ENCODE measurements around the gene MLPH. TPM values are rescaled to one million over a fixed set of nuclear protein-coding genes. Genes with fewer than 3 reads are reported as not detected.

Gene MLPH
- total RNA-seq, 2 experiments from 2014 or later, result not detected

- no peak for TF ChIP-seq CTCF (IDR thresholded peaks at IDR 0.05)
- ChIA-PET POLR2A (no interaction called here), CTCF (interaction anchor here (0.8 to 1.8 kb wide), 4 partner anchors 13 to 84 kb away, joined by 3 to 5 read pairs (median 3); no protein-coding TSS in a partner anchor)
- Mint-ChIP-seq H3K36me3 (ENCODE audit: low read depth) (peaks cover 5% of the 10 kb centered on the region), H3K4me1 (ENCODE audit: low read depth) (no peaks in the 10 kb centered on the region), H3K9me3 (peaks cover 24% of the 10 kb centered on the region), H3K27ac (no peak overlapping the region), H3K27me3 (peaks cover 45% of the 10 kb centered on the region), H3K4me3 (no peak overlapping the region)
- intact Hi-C loops (cut with micrococcal nuclease), result no loop called here
- ATAC-seq (no peak), DNase-seq (no peak)
Observed at GRCh38 chr2:237488295-237488694, 1.2 kb downstream of the MLPH start.

- ChIA-PET CTCF (interaction anchor here (0.6 to 1.8 kb wide), 4 partner anchors 18 to 83 kb away, joined by 3 to 5 read pairs (median 4); no protein-coding TSS in a partner anchor), POLR2A (no interaction called here)
- DNase-seq, result no peak
- Mint-ChIP-seq H3K4me1 (ENCODE audit: low read depth) (no peaks in the 10 kb centered on the region), H3K27me3 (peaks cover 43% of the 10 kb centered on the region), H3K4me3 (no peak overlapping the region), H3K9me3 (peaks cover 24% of the 10 kb centered on the region), H3K36me3 (ENCODE audit: low read depth) (peaks cover 5% of the 10 kb centered on the region), H3K27ac (no peak overlapping the region)
- intact Hi-C loops (cut with micrococcal nuclease), result no loop called here
- no peak for TF ChIP-seq CTCF (IDR thresholded peaks at IDR 0.05)
- no peak for ATAC-seq
Observed at GRCh38 chr2:237488901-237489860, 2.1 kb downstream of the MLPH start.

GRCh38 chr2:237490009-237490711, 3.1 kb downstream of the MLPH start:
- ATAC-seq, result no peak
- H3K27me3 Mint-ChIP-seq, result peaks cover 41% of the 10 kb centered on the region
- ChIA-PET CTCF (interaction anchor here (0.6 to 1.4 kb wide), 2 partner anchors 19 to 23 kb away, joined by 3 to 5 read pairs; no protein-coding TSS in a partner anchor), POLR2A (interaction anchor here (0.6 kb wide), 1 partner anchor 154 kb away, joined by 3 read pairs; no protein-coding TSS in a partner anchor)
- no peak overlapping the region for H3K27ac Mint-ChIP-seq
- peaks cover 5% of the 10 kb centered on the region for H3K36me3 Mint-ChIP-seq (ENCODE audit: low read depth)
- no peak overlapping the region for H3K4me3 Mint-ChIP-seq
- no peak for TF ChIP-seq CTCF (IDR thresholded peaks at IDR 0.05)
- intact Hi-C loops (cut with micrococcal nuclease), result no loop called here
- H3K9me3 Mint-ChIP-seq, result peaks cover 24% of the 10 kb centered on the region
- no peak for DNase-seq
- no peaks in the 10 kb centered on the region for H3K4me1 Mint-ChIP-seq (ENCODE audit: low read depth)

GRCh38 chr2:237490795-237491194, 3.7 kb downstream of the MLPH start:
- Mint-ChIP-seq H3K36me3 (ENCODE audit: low read depth) (peaks cover 5% of the 10 kb centered on the region), H3K4me1 (ENCODE audit: low read depth) (no peaks in the 10 kb centered on the region), H3K4me3 (no peak overlapping the region), H3K27me3 (peaks cover 39% of the 10 kb centered on the region), H3K9me3 (peaks cover 24% of the 10 kb centered on the region), H3K27ac (no peak overlapping the region)
- POLR2A ChIA-PET, result no interaction called here
- CTCF ChIA-PET, result interaction anchor here (1.0 to 1.5 kb wide), 3 partner anchors 22 to 81 kb away, joined by 4 to 5 read pairs (median 5); no protein-coding TSS in a partner anchor
- DNase-seq (no peak), ATAC-seq (no peak)
- TF ChIP-seq CTCF (IDR thresholded peaks at IDR 0.05), result no peak
- intact Hi-C loops (cut with micrococcal nuclease), result no loop called here

Measured in activated CD8-positive, alpha-beta T cell treated with anti-CD3 and anti-CD28 coated beads for 36 hours (primary cell).